ENCODE data around the gene UNC5B. TPM values are rescaled to one million over a fixed set of nuclear protein-coding genes. Genes with fewer than 3 reads are reported as not detected.

The UNC5B gene
- total RNA-seq, result 3.8 and 12.6 TPM in 2 replicates

GRCh38 chr10:71212318-71213126 lies at the start of gene UNC5B:
TSS of gene UNC5B (plus strand) at chr10:71212570. CDS start at chr10:71212986, 416 bp downstream.

GRCh38 chr10:71319042-71319799 lies 106.9 kb downstream of the UNC5B start, which contains the start of gene SLC29A3:
TSS of gene SLC29A3 (plus strand) at chr10:71319259. CDS start at chr10:71319310, 51 bp downstream.

Other genes starting within 250 kb of the UNC5B start
- 0.49 and 0.62 TPM in 2 replicates for gene SLC29A3, start 106.7 kb downstream of the UNC5B start, total RNA-seq
- gene CDH23, start 184.3 kb downstream of the UNC5B start, total RNA-seq, result 1.2 TPM in 1 of 2 replicates, not detected in the other